ENCODE results near the gene BCL2L12. TPM values are rescaled to one million over a fixed set of nuclear protein-coding genes. Genes with fewer than 3 reads are reported as not detected.
"Not testable (repeated sequence)": the region's sequence is repeated elsewhere in the genome, so short reads cannot be mapped to it uniquely, and the experiment has no call there.

Gene BCL2L12
- total and polyA plus RNA-seq, 2 donors (not counting 1 experiment from before 2014, with no cell fraction given): 19.9 to 22.1 TPM

DNA sequence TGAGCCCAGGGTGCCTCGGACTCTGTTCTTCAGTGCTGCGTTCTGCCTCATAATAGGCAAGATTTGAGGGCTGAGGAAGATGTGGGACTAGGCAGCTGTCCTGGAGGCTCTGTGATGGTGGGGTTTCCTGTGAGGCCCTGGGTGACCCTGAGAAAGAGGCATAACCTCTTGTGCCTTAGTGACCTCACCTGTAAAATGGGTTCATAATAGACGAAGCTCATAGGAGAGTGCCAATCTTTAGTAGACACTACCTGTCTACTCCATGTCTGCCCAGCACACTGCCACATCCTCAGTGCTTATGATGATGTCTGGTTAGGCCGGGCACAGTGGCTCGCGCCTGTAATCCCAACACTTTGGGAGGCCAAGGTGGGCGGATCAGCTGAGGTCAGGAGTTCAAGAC, 49.2 kb upstream of the BCL2L12 start:
- ATAC-seq (ENCODE audit: low read depth): no peak
- H3K4me3 Mint-ChIP-seq: no peak overlapping the region
- no peaks in the 10 kb centered on the region for H3K4me1 ChIP-seq (ENCODE audit: control insufficient read depth in 2 of 2, insufficient read depth in 2 of 2, low read length in 2 of 2)
- no peak overlapping the region for H3K27ac Mint-ChIP-seq
- no peak overlapping the region for H3K4me3 ChIP-seq (ENCODE audit: control extremely low read depth in 1 of 5, extremely low read depth in 1 of 5, insufficient read depth in 1 of 5, low read depth in 2 of 5, low read length in 4 of 5)
- H3K27me3 ChIP-seq (replicated peaks in 1 of 4; ENCODE audit: control extremely low read depth in 1 of 4, control insufficient read depth in 3 of 4, insufficient read depth in 4 of 4, low read length in 3 of 4): no peaks in the 10 kb centered on the region
- H3K9me3 ChIP-seq (ENCODE audit: control extremely low read depth in 1 of 3, control insufficient read depth in 2 of 3, insufficient read depth in 1 of 3, low read length in 2 of 3): peaks cover 0 to 11% (median 0%) of the 10 kb centered on the region in 3 donors
- no peaks in the 10 kb centered on the region for H3K27me3 Mint-ChIP-seq
- ChIA-PET POLR2A (interaction anchor here (1.5 kb wide), 1 partner anchor 60 kb away, joined by 3 read pairs; no protein-coding TSS in a partner anchor), CTCF (no interaction called here)
- H3K4me2 ChIP-seq (replicated peaks; ENCODE audit: low read depth, low read length, poor library complexity, severe bottlenecking): no peak overlapping the region
- intact Hi-C loops (cut with micrococcal nuclease): no loop called here
- whole genome bisulfite sequencing (ENCODE audit: insufficient coverage): 96% methylated on average over 6 of the region's 7 CpGs
- no peak overlapping the region for H3K27ac ChIP-seq (ENCODE audit: low read length in 2 of 2)
- H3K4me1 Mint-ChIP-seq: peaks cover 9% of the 10 kb centered on the region
- no peak for TF ChIP-seq EZH2 (IDR thresholded peaks at IDR 0.05; ENCODE audit: borderline replicate concordance, insufficient read depth, low read depth, low read length, poor library complexity, severe bottlenecking)
- TF ChIP-seq, protein P1, sequence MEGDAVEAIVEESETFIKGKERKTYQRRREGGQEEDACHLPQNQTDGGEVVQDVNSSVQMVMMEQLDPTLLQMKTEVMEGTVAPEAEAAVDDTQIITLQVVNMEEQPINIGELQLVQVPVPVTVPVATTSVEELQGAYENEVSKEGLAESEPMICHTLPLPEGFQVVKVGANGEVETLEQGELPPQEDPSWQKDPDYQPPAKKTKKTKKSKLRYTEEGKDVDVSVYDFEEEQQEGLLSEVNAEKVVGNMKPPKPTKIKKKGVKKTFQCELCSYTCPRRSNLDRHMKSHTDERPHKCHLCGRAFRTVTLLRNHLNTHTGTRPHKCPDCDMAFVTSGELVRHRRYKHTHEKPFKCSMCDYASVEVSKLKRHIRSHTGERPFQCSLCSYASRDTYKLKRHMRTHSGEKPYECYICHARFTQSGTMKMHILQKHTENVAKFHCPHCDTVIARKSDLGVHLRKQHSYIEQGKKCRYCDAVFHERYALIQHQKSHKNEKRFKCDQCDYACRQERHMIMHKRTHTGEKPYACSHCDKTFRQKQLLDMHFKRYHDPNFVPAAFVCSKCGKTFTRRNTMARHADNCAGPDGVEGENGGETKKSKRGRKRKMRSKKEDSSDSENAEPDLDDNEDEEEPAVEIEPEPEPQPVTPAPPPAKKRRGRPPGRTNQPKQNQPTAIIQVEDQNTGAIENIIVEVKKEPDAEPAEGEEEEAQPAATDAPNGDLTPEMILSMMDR (IDR thresholded peaks at IDR 0.05): no peak
- H3K36me3 ChIP-seq (replicated peaks in 1 of 2; ENCODE audit: control extremely low read depth in 1 of 2, control insufficient read depth in 1 of 2, extremely low read depth in 1 of 2, insufficient read depth in 2 of 2, low read length in 1 of 2): peaks cover 11 to 74% of the 10 kb centered on the region in 2 experiments
- H2AFZ ChIP-seq (ENCODE audit: insufficient read depth, low read depth, low read length, poor library complexity, severe bottlenecking): no peak overlapping the region
- H4K20me1 ChIP-seq (ENCODE audit: control insufficient read depth, insufficient read depth, low read length, poor library complexity, severe bottlenecking): peaks cover 80% of the 10 kb centered on the region
- H3K79me2 ChIP-seq (ENCODE audit: control insufficient read depth, insufficient read depth, low read length): peaks cover 53% of the 10 kb centered on the region
- no peak for DNase-seq
- no peak overlapping the region for H3K9ac ChIP-seq (ENCODE audit: low read length)
- no peaks in the 10 kb centered on the region for H3K9me3 Mint-ChIP-seq (ENCODE audit: insufficient read depth)

DNA sequence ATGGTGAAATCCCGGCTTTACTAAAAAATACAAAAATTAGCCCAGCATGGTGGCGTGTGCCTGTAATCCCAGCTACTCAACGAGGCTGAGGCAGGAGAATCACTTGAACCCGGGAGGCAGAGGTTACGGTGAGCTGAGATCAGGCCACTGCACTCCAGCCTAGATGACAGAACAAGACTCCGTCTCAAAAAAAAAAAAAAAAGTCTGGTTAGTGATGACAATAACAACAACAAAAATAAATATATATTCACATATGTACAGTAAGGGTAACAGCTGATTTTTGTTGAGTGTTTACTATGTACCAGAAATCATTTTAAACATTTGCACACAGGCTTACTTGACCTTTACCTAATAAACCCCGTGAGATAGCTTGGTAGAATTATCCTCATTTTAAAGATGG, 48.8 kb upstream of the BCL2L12 start:
- H3K36me3 ChIP-seq (replicated peaks in 1 of 2; ENCODE audit: control extremely low read depth in 1 of 2, control insufficient read depth in 1 of 2, extremely low read depth in 1 of 2, insufficient read depth in 2 of 2, low read length in 1 of 2): peaks cover 11 to 78% of the 10 kb centered on the region in 2 experiments
- Mint-ChIP-seq H3K4me3 (no peak overlapping the region), H3K27me3 (no peaks in the 10 kb centered on the region), H3K9me3 (ENCODE audit: insufficient read depth) (no peaks in the 10 kb centered on the region), H3K4me1 (peaks cover 9% of the 10 kb centered on the region), H3K27ac (no peak overlapping the region)
- ATAC-seq (ENCODE audit: low read depth) (no peak), DNase-seq (no peak)
- ChIA-PET POLR2A (interaction anchor here (1.5 kb wide), 1 partner anchor 60 kb away, joined by 3 read pairs; no protein-coding TSS in a partner anchor), CTCF (interaction anchor here (0.7 kb wide), 1 partner anchor 781 kb away, joined by 3 read pairs; no protein-coding TSS in a partner anchor)
- no peaks in the 10 kb centered on the region for H3K4me1 ChIP-seq (ENCODE audit: control insufficient read depth in 2 of 2, insufficient read depth in 2 of 2, low read length in 2 of 2)
- intact Hi-C loops (cut with micrococcal nuclease): no loop called here
- peaks cover 83% of the 10 kb centered on the region for H4K20me1 ChIP-seq (ENCODE audit: control insufficient read depth, insufficient read depth, low read length, poor library complexity, severe bottlenecking)
- no peak overlapping the region for H3K4me3 ChIP-seq (ENCODE audit: control extremely low read depth in 1 of 5, extremely low read depth in 1 of 5, insufficient read depth in 1 of 5, low read depth in 2 of 5, low read length in 4 of 5)
- no peak overlapping the region for H2AFZ ChIP-seq (ENCODE audit: insufficient read depth, low read depth, low read length, poor library complexity, severe bottlenecking)
- H3K4me2 ChIP-seq (replicated peaks; ENCODE audit: low read depth, low read length, poor library complexity, severe bottlenecking): no peak overlapping the region
- no peaks in the 10 kb centered on the region for H3K27me3 ChIP-seq (replicated peaks in 1 of 4; ENCODE audit: control extremely low read depth in 1 of 4, control insufficient read depth in 3 of 4, insufficient read depth in 4 of 4, low read length in 3 of 4)
- H3K79me2 ChIP-seq (ENCODE audit: control insufficient read depth, insufficient read depth, low read length): peaks cover 56% of the 10 kb centered on the region
- H3K9ac ChIP-seq (ENCODE audit: low read length): no peak overlapping the region
- peaks cover 0 to 11% (median 0%) of the 10 kb centered on the region in 3 donors for H3K9me3 ChIP-seq (ENCODE audit: control extremely low read depth in 1 of 3, control insufficient read depth in 2 of 3, insufficient read depth in 1 of 3, low read length in 2 of 3)
- TF ChIP-seq EZH2 (IDR thresholded peaks at IDR 0.05; ENCODE audit: borderline replicate concordance, insufficient read depth, low read depth, low read length, poor library complexity, severe bottlenecking): no peak
- TF ChIP-seq, protein P1 (IDR thresholded peaks at IDR 0.05): no peak
- H3K27ac ChIP-seq (ENCODE audit: low read length in 2 of 2): no peak overlapping the region
- 100% methylated on average over 4 of the region's 7 CpGs for WGBS (ENCODE audit: insufficient coverage)

DNA sequence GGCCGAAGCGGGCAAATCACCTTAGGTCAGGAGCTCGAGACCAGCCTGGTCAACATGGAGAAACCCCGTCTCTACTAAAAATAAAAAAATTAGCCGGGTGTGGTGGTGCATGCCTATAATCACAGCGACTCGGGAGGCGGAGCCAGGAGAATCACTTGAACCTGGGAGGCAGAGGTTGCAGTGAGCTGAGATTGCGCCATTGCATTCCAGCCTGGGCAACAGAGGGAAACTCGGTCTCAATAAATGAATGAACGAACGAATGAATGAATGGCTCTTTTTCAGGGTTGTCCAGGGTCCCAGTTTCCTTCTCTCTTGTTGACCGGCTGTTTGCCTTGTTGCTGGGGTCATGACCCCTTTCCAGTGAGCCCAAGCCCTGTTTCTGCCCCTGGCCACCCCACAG, 47.9 kb upstream of the BCL2L12 start:
- H3K4me3 ChIP-seq (ENCODE audit: control extremely low read depth in 1 of 5, extremely low read depth in 1 of 5, insufficient read depth in 1 of 5, low read depth in 2 of 5, low read length in 4 of 5); H3K27me3 ChIP-seq (replicated peaks in 1 of 4; ENCODE audit: control extremely low read depth in 1 of 4, control insufficient read depth in 3 of 4, insufficient read depth in 4 of 4, low read length in 3 of 4); H3K27me3 Mint-ChIP-seq; H3K4me1 ChIP-seq (ENCODE audit: control insufficient read depth in 2 of 2, insufficient read depth in 2 of 2, low read length in 2 of 2); H3K27ac ChIP-seq (ENCODE audit: low read length in 2 of 2); ATAC-seq (ENCODE audit: low read depth); H3K9me3 Mint-ChIP-seq (ENCODE audit: insufficient read depth); H3K4me2 ChIP-seq (replicated peaks; ENCODE audit: low read depth, low read length, poor library complexity, severe bottlenecking); intact Hi-C loops (cut with micrococcal nuclease); CTCF ChIA-PET; H3K4me3 Mint-ChIP-seq; H3K9ac ChIP-seq (ENCODE audit: low read length); H3K4me1 Mint-ChIP-seq; H2AFZ ChIP-seq (ENCODE audit: insufficient read depth, low read depth, low read length, poor library complexity, severe bottlenecking); H3K27ac Mint-ChIP-seq; DNase-seq: not testable (repeated sequence)
- WGBS (ENCODE audit: insufficient coverage): 99% methylated on average over 11 of the region's 13 CpGs
- H3K79me2 ChIP-seq (ENCODE audit: control insufficient read depth, insufficient read depth, low read length): peaks cover 50% of the 10 kb centered on the region
- peaks cover 77% of the 10 kb centered on the region for H4K20me1 ChIP-seq (ENCODE audit: control insufficient read depth, insufficient read depth, low read length, poor library complexity, severe bottlenecking)
- peaks cover 11 to 74% of the 10 kb centered on the region in 2 experiments for H3K36me3 ChIP-seq (replicated peaks in 1 of 2; ENCODE audit: control extremely low read depth in 1 of 2, control insufficient read depth in 1 of 2, extremely low read depth in 1 of 2, insufficient read depth in 2 of 2, low read length in 1 of 2)
- peaks cover 0 to 11% (median 0%) of the 10 kb centered on the region in 3 donors for H3K9me3 ChIP-seq (ENCODE audit: control extremely low read depth in 1 of 3, control insufficient read depth in 2 of 3, insufficient read depth in 1 of 3, low read length in 2 of 3)
- POLR2A ChIA-PET: interaction anchor here (0.6 to 1.5 kb wide), 3 partner anchors 25 to 59 kb away, joined by 3 to 4 read pairs (median 3); no protein-coding TSS in a partner anchor

All from B cell (primary cell).